ENCODE measurements around the gene MARCOL. TPM values are rescaled to one million over a fixed set of nuclear protein-coding genes. Genes with fewer than 3 reads are reported as not detected.

Gene MARCOL, protein sequence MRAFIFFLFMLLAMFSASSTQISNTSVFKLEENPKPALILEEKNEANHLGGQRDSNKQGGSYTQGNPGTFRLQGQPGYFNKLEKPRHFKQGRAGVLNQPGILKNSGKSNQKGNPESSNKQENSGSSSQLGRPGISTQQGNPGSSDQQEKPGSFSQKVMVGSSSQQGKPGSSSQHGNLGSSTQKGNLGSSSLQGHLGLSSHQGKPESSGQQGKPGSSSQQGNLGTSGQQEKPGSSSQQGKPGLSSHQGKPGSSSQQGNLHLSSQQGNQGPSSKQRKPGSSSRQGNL
- total RNA-seq = not detected

DNA sequence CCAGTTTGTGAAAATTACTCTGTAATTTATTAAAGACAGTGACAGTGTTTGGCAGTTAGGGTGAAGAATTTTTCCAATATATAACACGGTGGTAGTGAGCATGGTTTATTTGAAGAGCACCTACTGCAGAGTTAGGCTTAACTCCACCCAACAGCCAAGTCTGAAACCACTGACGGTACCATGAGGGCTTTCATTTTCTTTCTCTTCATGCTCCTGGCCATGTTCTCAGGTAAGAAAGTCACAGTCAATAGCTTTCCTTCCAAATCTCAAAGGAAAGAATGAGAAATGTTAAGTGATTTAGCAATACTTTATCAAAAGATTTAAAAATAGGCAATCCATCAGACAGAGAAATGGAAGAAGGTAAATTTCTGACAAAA, at the start of gene MARCOL:
MARCOL (plus strand) TSS at position 108 of the 377 bp plus-strand sequence; CDS start at position 181, 73 bp downstream.
- Histone ChIP-seq H3K36me3 (no peaks in the 10 kb centered on the region), H3K4me3 (no peak within 1 kb of the TSS), H3K27me3 (no peaks in the 10 kb centered on the region), H3K27ac (replicated peaks in 1 of 4) (no peak within 1 kb of the TSS), H3K9me3 (peaks cover 0 to 3% (median 1%) of the 10 kb centered on the region in 4 donors), H3K4me1 (no peaks in the 10 kb centered on the region)
- WGBS = 47% methylated on average over 2 of the region's 2 CpGs
- TF ChIP-seq POLR2A (IDR thresholded peaks at IDR 0.05; ENCODE audit: low read depth) (no peak), POLR2AphosphoS5 (IDR thresholded peaks at IDR 0.05) (no peak), EP300 (IDR thresholded peaks at IDR 0.05) (no peak)
- TF ChIP-seq, protein P1, sequence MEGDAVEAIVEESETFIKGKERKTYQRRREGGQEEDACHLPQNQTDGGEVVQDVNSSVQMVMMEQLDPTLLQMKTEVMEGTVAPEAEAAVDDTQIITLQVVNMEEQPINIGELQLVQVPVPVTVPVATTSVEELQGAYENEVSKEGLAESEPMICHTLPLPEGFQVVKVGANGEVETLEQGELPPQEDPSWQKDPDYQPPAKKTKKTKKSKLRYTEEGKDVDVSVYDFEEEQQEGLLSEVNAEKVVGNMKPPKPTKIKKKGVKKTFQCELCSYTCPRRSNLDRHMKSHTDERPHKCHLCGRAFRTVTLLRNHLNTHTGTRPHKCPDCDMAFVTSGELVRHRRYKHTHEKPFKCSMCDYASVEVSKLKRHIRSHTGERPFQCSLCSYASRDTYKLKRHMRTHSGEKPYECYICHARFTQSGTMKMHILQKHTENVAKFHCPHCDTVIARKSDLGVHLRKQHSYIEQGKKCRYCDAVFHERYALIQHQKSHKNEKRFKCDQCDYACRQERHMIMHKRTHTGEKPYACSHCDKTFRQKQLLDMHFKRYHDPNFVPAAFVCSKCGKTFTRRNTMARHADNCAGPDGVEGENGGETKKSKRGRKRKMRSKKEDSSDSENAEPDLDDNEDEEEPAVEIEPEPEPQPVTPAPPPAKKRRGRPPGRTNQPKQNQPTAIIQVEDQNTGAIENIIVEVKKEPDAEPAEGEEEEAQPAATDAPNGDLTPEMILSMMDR (IDR thresholded peaks at IDR 0.05) = no peak
- DNase-seq (ENCODE audit: extremely low spot score) = no peak
- intact Hi-C loops (cut with DNase I) = no loop called here

DNA sequence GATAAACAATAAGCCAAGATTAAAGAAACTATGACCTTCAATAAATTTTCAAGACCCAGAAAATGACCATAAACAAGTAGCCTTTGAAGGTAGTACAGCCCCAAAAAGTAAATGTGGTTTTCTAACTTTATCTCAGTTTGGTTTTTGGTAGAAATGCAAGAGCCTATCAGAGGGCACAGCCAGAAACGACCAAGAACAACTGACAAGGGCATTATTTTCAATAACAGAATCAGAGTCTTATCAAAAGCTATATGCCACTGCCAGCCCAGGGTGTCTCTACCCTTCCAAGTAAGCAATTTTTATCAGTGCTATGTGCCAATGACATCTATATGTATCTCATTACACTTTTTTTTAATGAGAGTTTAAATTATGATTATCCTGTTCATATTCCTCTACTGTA, 47.3 kb upstream of the MARCOL start:
- H3K4me1 ChIP-seq = no peaks in the 10 kb centered on the region
- no peaks in the 10 kb centered on the region for H3K27me3 ChIP-seq
- no peak for DNase-seq (ENCODE audit: extremely low spot score)
- 60% methylated on average over 1 of the region's 1 CpG for WGBS
- TF ChIP-seq, protein P1 (IDR thresholded peaks at IDR 0.05) = no peak
- no peak for TF ChIP-seq POLR2AphosphoS5 (IDR thresholded peaks at IDR 0.05)
- TF ChIP-seq EP300 (IDR thresholded peaks at IDR 0.05) = no peak
- TF ChIP-seq POLR2A (IDR thresholded peaks at IDR 0.05; ENCODE audit: low read depth) = no peak
- intact Hi-C loops (cut with DNase I) = no loop called here
- H3K4me3 ChIP-seq = no peak overlapping the region
- no peaks in the 10 kb centered on the region for H3K36me3 ChIP-seq
- H3K9me3 ChIP-seq = no peaks in the 10 kb centered on the region
- no peak overlapping the region for H3K27ac ChIP-seq (replicated peaks in 1 of 4)

DNA sequence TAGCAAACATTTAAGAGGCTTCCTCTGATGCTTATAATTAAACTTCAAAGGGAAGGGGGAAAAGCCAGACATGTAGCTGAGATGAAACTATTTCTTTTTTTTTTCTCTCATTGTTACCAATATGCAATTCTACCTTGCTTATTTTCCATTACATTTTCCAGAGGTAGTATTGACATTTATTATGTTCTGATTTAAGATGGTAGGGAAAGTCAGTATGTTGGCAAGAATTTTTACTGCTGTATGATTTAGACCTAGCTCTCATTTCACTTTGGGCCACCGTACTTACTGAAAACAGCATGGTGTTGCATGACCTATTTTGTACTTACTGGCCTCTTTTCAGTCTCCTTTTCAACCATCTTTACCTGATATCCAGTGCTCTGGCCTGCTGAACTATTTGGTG, 45.1 kb upstream of the MARCOL start:
- Histone ChIP-seq H3K27me3 (no peaks in the 10 kb centered on the region), H3K9me3 (no peaks in the 10 kb centered on the region), H3K4me3 (no peak overlapping the region), H3K4me1 (no peaks in the 10 kb centered on the region), H3K27ac (replicated peaks in 1 of 4) (no peak overlapping the region), H3K36me3 (no peaks in the 10 kb centered on the region)
- no peak for TF ChIP-seq POLR2A (IDR thresholded peaks at IDR 0.05; ENCODE audit: low read depth)
- no peak for TF ChIP-seq POLR2AphosphoS5 (IDR thresholded peaks at IDR 0.05)
- TF ChIP-seq, protein P1 (IDR thresholded peaks at IDR 0.05) = no peak
- TF ChIP-seq EP300 (IDR thresholded peaks at IDR 0.05) = no peak
- intact Hi-C loops (cut with DNase I) = no loop called here
- 91% methylated on average over 1 of the region's 1 CpG for WGBS
- DNase-seq (ENCODE audit: extremely low spot score) = no peak

DNA sequence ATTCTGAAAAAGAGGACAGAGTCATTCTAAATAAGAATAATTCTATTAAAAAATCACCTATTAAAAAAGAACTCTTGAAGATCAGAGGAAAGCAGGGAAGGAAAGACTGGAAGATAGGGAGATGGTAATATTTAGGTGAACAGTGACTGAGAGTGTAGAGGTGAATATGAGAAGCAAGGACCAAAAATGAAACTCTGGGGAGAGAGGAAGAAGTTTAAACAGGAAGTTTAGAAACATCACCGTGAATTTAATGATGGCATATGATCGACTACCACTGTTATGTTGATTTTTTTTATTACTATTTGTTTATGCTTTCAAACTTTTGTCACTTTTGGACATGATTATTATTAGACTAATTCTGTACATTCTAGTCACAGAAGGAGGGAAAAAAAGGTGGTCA, 37.2 kb upstream of the MARCOL start:
- DNase-seq (ENCODE audit: extremely low spot score) = no peak
- Histone ChIP-seq H3K36me3 (no peaks in the 10 kb centered on the region), H3K4me1 (peaks cover 0 to 15% (median 0%) of the 10 kb centered on the region in 4 donors), H3K27ac (replicated peaks in 1 of 4) (no peak overlapping the region), H3K9me3 (no peaks in the 10 kb centered on the region), H3K4me3 (no peak overlapping the region), H3K27me3 (no peaks in the 10 kb centered on the region)
- 61% methylated on average over 2 of the region's 2 CpGs for WGBS
- no peak for TF ChIP-seq POLR2A (IDR thresholded peaks at IDR 0.05; ENCODE audit: low read depth)
- no peak for TF ChIP-seq EP300 (IDR thresholded peaks at IDR 0.05)
- TF ChIP-seq, protein P1 (IDR thresholded peaks at IDR 0.05) = no peak
- no peak for TF ChIP-seq POLR2AphosphoS5 (IDR thresholded peaks at IDR 0.05)
- intact Hi-C loops (cut with DNase I) = no loop called here
